IMR-90 (cell line): ENCODE results near the gene SERPINB5. TPM values are rescaled to one million over a fixed set of nuclear protein-coding genes. Genes with fewer than 3 reads are reported as not detected.

ENCODE experiments used
- ATAC-seq: fragments of 200-7000 bp; cut with Tn5 transposase; 2 replicates; pipeline ENCODE4 v1.9.1; 2020; ENCODE audit warnings: low read depth, mild to moderate bottlenecking, moderate library complexity
- BruUV-seq: library from RNA; stranded (reverse); fragments of 400-500 nt; replicated peaks from 2 replicates; lab custom pipeline; 2021; lab: Mats Ljungman, UMichigan
- CTCF ChIA-PET: fragments of 300-600 bp; formaldehyde crosslinking; extraction: SDS; loops from one replicate; lab custom pipeline; 2021; ENCODE audit warnings: antibody characterized with exemption; lab: Yijun Ruan, JAX
- POLR2A ChIA-PET: fragments of 300-600 bp; sonication (Branson Sonifier 250); formaldehyde crosslinking; loops from one replicate; lab custom pipeline; 2022; ENCODE audit warnings: antibody characterized with exemption; ENCODE audit not compliant: unreplicated experiment; lab: Charles Lee
- DNase-seq: peaks from one replicate; pipeline ENCODE4 v3.0.0; 2013
- H2AFZ ChIP-seq: replicated peaks from 2 replicates; pipeline ENCODE3; 2013; ENCODE audit warnings: low read length, mild to moderate bottlenecking; ENCODE audit not compliant: poor library complexity
- H2AK5ac ChIP-seq: 2 replicates; pipeline ENCODE4 v1.6.1; 2013; ENCODE audit warnings: low read depth, low read length, inconsistent platforms
- H2AK9ac ChIP-seq: replicated peaks from 2 replicates; pipeline ENCODE3; 2013; ENCODE audit warnings: mild to moderate bottlenecking, low read depth, low read length, moderate library complexity; ENCODE audit not compliant: poor library complexity
- H2BK120ac ChIP-seq: 2 replicates; pipeline ENCODE4 v1.6.1; 2013; ENCODE audit warnings: low read depth, low read length, inconsistent platforms
- H2BK15ac ChIP-seq: 3 replicates; pipeline ENCODE4 v1.6.1; 2013; ENCODE audit warnings: low read depth, low read length, inconsistent platforms
- H2BK20ac ChIP-seq: 2 replicates; pipeline ENCODE4 v1.6.1; 2013; ENCODE audit warnings: low read depth, mild to moderate bottlenecking, inconsistent platforms, low read length, moderate library complexity
- H2BK5ac ChIP-seq: 2 replicates; pipeline ENCODE4 v1.6.1; 2013; ENCODE audit warnings: mild to moderate bottlenecking, low read depth, low read length, inconsistent platforms; ENCODE audit not compliant: poor library complexity, severe bottlenecking
- H3K14ac ChIP-seq: replicated peaks from 2 replicates; pipeline ENCODE4 v1.6.1; 2013; ENCODE audit warnings: low read depth, low read length, inconsistent platforms
- H3K18ac ChIP-seq: 2 replicates; pipeline ENCODE4 v1.6.1; 2013; ENCODE audit warnings: low read depth, low read length, control low read depth
- H3K23ac ChIP-seq: 2 replicates; pipeline ENCODE4 v1.6.1; 2013; ENCODE audit warnings: low read depth, low read length, inconsistent platforms
- H3K27ac ChIP-seq: 2 replicates; pipeline ENCODE4 v1.5.1; 2013; ENCODE audit warnings: mild to moderate bottlenecking, control low read depth, low read length; ENCODE audit not compliant: insufficient read depth
- H3K27me3 ChIP-seq: 2 replicates; pipeline ENCODE4 v1.6.1; 2013; ENCODE audit warnings: low read length; ENCODE audit not compliant: control insufficient read depth, insufficient read depth
- H3K36me3 ChIP-seq: 2 replicates; pipeline ENCODE4 v1.6.1; 2013; ENCODE audit warnings: low read length, mixed read lengths; ENCODE audit not compliant: control insufficient read depth, insufficient read depth
- H3K4ac ChIP-seq: 2 replicates; pipeline ENCODE4 v1.6.1; 2013; ENCODE audit warnings: low read depth, low read length, inconsistent platforms
- H3K4me1 ChIP-seq: 2 replicates; pipeline ENCODE4 v1.6.1; 2013; ENCODE audit warnings: low read length, mixed read lengths; ENCODE audit not compliant: control insufficient read depth, insufficient read depth
- H3K4me2 ChIP-seq: 2 replicates; pipeline ENCODE4 v1.6.1; 2013; ENCODE audit warnings: low read depth, mild to moderate bottlenecking, control low read depth, low read length, moderate library complexity
- H3K4me3 ChIP-seq: 2 replicates; pipeline ENCODE4 v1.5.1; 2013; ENCODE audit warnings: low read depth, mild to moderate bottlenecking, control low read depth, low read length, moderate library complexity; ENCODE audit not compliant: insufficient read depth
- H3K56ac ChIP-seq: 2 replicates; pipeline ENCODE4 v1.6.1; 2013; ENCODE audit warnings: low read length, inconsistent platforms; ENCODE audit not compliant: insufficient read depth; ENCODE audit errors: extremely low read depth
- H3K79me1 ChIP-seq, 2 experiments: 2 replicates each; pipeline ENCODE4 v1.6.1; 2013; ENCODE audit warnings: low read length in 2 of 2, inconsistent platforms in 1 of 2, low read depth in 1 of 2
- H3K9ac ChIP-seq: 2 replicates; pipeline ENCODE4 v1.6.1; 2013; ENCODE audit warnings: low read depth, low read length, control low read depth
- H3K9me1 ChIP-seq: 2 replicates; pipeline ENCODE4 v1.6.1; 2013; ENCODE audit warnings: low read length, inconsistent platforms; ENCODE audit not compliant: insufficient read depth
- H3K9me3 ChIP-seq: 2 replicates; pipeline ENCODE4 v1.6.1; 2013; ENCODE audit warnings: low read length; ENCODE audit not compliant: control insufficient read depth, insufficient read depth
- H4K20me1 ChIP-seq: 2 replicates; pipeline ENCODE4 v1.6.1; 2013; ENCODE audit warnings: low read length, inconsistent platforms; ENCODE audit not compliant: insufficient read depth
- H4K5ac ChIP-seq: 2 replicates; pipeline ENCODE4 v1.6.1; 2013; ENCODE audit warnings: mild to moderate bottlenecking, low read depth, low read length, control low read depth
- H4K8ac ChIP-seq, 2 experiments: 2 replicates each; pipeline ENCODE4 v1.6.1; 2013; ENCODE audit warnings: low read depth in 2 of 2, low read length in 2 of 2, control low read depth in 1 of 2, inconsistent platforms in 1 of 2
- H4K91ac ChIP-seq: 2 replicates; pipeline ENCODE4 v1.6.1; 2013; ENCODE audit warnings: low read depth, low read length, inconsistent platforms; ENCODE audit not compliant: insufficient read depth
- NFE2L2 ChIP-seq: fragments of 150-350 bp; IDR thresholded peaks from 2 replicates; pipeline ENCODE4 v1.6.1; 2016; ENCODE audit warnings: low read depth, mild to moderate bottlenecking, low read length
- WGBS, 2 experiments: methylation state at CpG; one replicate each; pipeline versions ENCODE4 v1.1.5 to v1.1.7; 2013; ENCODE audit warnings: missing lambda C conversion rate in 2 of 2; ENCODE audit not compliant: insufficient read length in 1 of 2; ENCODE audit errors: extremely low coverage in 2 of 2; 5-methylcytosine and 5-hydroxymethylcytosine counted together
- dilution Hi-C: fragments of 300-500 bp; cut with HindIII; formaldehyde crosslinking; loops from one replicate; pipeline ENCODE4 v1.14.3; 2018; ENCODE audit warnings: low sequenced_read_pairs; ENCODE audit not compliant: unreplicated experiment
- in situ Hi-C: fragments of 300-500 bp; cut with MboI; formaldehyde crosslinking; loops from 3 replicates; pipeline ENCODE4 v1.14.3; 2019; ENCODE audit warnings: low sequenced_read_pairs, inconsistent platforms, mixed read lengths
- intact Hi-C: fragments of 100-400 bp; cut with micrococcal nuclease; formaldehyde crosslinking; loops from 2 replicates; pipeline ENCODE4 v1.10.0; 2022
- polyA plus RNA-seq, 3 experiments: library from polyadenylated mRNA; depleted of rRNA; stranded (reverse); fragments of >200 nt; gene quantifications; 2 replicates each; pipeline ENCODE4 v1.2.3, GENCODE V29; 2012; ENCODE audit warnings: low replicate concordance in 1 of 3
- total RNA-seq: library from RNA; depleted of rRNA; stranded (reverse); fragments of >200 nt; gene quantifications from 2 replicates; pipeline ENCODE4 v1.2.3, GENCODE V29; 2012

The SERPINB5 gene
- total and polyA plus RNA-seq, 2 of the 4 experiments (the other 2 are of a cell fraction), result not detected

DNA sequence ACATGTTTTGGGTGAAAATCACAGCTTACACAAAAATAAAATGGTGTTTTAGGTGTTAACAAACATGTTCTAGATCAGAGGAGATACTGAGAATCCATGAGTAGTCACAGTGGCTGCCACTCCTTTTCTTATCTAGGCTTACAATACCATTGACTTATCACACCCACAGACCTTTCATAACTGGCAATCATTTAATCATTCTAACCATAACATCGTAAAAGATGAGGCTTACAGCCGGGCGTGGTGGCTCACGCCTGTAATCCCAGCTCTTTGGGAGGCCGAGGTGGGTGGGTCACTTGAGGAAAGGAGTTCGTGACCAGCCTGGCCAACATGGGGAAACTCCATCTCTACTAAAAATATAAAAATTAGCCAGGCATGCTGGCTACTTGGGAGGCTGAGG is 18.8 kb upstream of the SERPINB5 start:
- H3K4ac ChIP-seq, result no peak overlapping the region
- H3K9ac ChIP-seq, result no peak overlapping the region
- DNase-seq (no peak), ATAC-seq (no peak)
- dilution Hi-C loops, result no loop called here
- H2BK15ac ChIP-seq, result no peak overlapping the region
- 0 out of 2 replicates have a peak, but pooled peaks cover 2% of the 10 kb centered on the region for H3K27me3 ChIP-seq
- H4K20me1 ChIP-seq, result no peaks in the 10 kb centered on the region
- H4K8ac ChIP-seq, result no peak overlapping the region
- H3K4me1 ChIP-seq, result no peaks in the 10 kb centered on the region
- no peak overlapping the region for H2AFZ ChIP-seq
- in situ Hi-C loops, result no loop called here
- WGBS, 2 experiments, result no CpG with 5 or more reads among the region's 6 CpGs
- no peaks in the 10 kb centered on the region for H3K9me3 ChIP-seq
- H3K18ac ChIP-seq, result no peak overlapping the region
- intact Hi-C loops, result no loop called here
- no peak overlapping the region for H3K4me2 ChIP-seq
- H3K79me1 ChIP-seq, result no peaks in the 10 kb centered on the region
- no TSS peak for BruUV-seq
- no peak overlapping the region for H2BK120ac ChIP-seq
- no peak overlapping the region for H4K91ac ChIP-seq
- H3K36me3 ChIP-seq, result no peaks in the 10 kb centered on the region
- POLR2A ChIA-PET, result no interaction called here
- H2AK5ac ChIP-seq, result no peak overlapping the region
- no peak overlapping the region for H2BK20ac ChIP-seq
- no peak overlapping the region for H2AK9ac ChIP-seq
- no peak overlapping the region for H4K5ac ChIP-seq
- no peak for TF ChIP-seq NFE2L2
- H3K27ac ChIP-seq, result no peak overlapping the region
- H2BK5ac ChIP-seq, result no peak overlapping the region
- H3K9me1 ChIP-seq, result no peaks in the 10 kb centered on the region; the same call in 1 of the 2 replicates
- CTCF ChIA-PET, result no interaction called here
- no peak overlapping the region for H3K4me3 ChIP-seq
- H3K14ac ChIP-seq, result no peak overlapping the region
- H3K56ac ChIP-seq, result no peak overlapping the region
- H3K23ac ChIP-seq, result no peak overlapping the region
